Cerebellar cortex (tissue), 1 donor: ENCODE results near the gene NAV1.
"Not testable (repeated sequence)": the region's sequence is repeated elsewhere in the genome, so short reads cannot be mapped to it uniquely, and the experiment has no call there.

Source experiments
- DNase-seq: peaks from one replicate; pipeline ENCODE4 v3.0.0-alpha.2; 2015; ENCODE audit warnings: low spot score

Gene NAV1

DNA sequence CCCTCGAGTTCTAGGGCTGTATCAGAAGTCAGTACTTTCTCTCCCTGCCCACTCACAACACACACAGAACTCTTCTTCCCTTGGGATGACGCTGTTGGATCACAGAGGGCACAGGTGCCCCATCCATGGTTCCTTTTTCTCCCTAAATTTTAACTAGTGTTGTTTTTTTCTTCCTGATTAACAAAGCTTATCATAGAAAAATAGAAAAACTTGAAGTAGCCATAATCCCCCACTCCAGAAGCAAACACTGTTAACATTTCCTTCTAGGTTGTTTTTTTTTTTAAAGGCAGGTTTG lies 27.5 kb downstream of the NAV1 start:
- DNase-seq, result no peak

DNA sequence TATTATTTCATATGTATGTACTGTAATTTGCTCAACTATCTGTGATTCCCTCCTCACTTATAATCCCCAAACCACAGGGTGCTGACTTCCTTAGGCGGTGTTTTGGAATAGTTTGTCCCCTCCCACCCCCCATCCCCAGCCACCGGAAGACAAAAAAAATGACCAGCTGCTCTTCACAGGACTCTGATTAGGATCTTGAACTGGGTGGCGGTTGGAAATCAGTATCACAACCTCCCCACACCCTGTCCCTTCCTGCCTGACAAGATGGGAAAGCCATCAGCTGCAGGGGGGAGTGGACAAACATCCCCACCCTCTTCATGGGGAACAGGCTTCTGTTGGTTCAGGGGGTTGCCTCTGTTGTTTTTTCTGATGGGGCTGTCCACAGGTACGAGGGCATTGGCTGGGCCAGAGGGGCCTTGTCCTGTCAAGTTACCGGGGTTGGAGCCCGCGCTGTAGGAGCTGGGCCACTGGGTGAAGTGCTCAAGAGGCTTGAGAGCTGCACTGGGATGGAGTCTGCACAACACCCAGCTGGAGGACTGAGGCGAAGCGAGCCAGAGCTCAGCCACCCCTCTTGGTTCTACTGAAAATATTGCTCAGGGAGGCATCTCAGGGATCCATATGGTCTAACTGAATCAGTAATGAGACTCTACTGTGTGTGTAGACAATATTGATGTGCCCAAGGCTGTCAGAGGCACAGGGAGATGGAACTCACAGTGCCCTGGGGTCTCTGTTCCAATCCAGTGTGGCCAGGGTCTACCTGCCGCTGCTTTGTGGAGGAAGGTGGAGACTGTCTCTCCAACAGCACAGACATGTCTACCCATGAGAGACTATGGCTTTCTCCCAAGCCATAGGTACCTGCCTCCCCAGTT lies 28.2 kb downstream of the NAV1 start:
- no peak for DNase-seq

- no peak for DNase-seq
Measured at GRCh38 chr1:201568265-201568664, 29.3 kb downstream of the NAV1 start.

- no peak for DNase-seq
Measured at GRCh38 chr1:201568859-201569294, 29.9 kb downstream of the NAV1 start.

- DNase-seq, result no peak
Measured at GRCh38 chr1:201570181-201570885, 31.4 kb downstream of the NAV1 start.

DNA sequence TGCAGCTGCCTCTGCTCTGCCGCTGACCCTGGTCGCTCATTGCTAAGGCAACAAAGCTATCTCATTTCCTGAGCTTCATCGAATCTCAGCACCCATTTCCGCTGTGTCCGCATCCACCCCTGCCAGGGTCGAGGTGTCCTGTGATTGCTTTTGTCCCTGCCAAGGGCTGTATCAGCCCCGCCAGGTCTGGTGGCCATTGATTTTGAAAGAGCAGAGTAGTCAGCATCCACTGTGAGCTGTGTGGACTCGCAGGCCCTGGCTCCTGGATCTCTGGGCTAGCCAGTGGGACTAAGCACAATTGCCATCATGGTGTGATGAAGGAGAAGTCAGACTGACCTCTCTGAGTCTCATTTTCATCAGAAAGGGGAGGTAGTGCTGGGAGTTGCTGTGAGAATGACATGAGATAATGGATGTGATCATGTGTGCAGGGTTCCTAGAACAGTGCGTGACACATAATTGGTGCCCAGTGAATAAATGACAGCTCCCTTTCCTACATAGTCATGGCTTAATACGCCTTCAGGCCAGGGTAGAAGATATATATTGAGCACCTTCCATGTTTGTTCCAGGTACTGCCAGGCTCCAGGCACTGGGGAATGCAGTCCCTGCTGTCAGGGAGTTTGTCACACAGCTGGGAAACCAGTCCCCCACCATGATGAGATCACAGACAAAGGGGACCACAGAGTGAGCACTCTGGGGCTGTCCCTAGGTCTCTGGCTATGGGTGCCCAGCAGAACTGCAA lies 32.1 kb downstream of the NAV1 start:
- no peak for DNase-seq

DNA sequence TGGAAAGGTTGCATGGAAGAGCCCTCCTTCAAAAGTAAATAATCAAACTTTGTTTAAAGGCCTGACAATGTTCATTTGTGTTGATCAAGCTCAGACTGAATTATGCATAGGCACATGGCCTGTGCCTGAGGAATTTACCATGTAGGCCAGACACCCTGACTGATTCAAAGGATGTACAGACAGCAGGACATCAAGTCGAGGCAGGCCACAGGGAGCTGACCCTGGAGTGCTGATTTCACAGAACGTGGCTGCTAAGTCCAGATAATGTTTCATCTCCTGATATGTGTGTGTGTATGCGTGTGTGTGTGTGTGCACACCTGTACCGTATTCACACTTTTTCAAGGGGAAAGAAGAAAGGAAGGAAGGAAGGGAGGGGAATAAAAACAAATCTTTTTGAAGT lies 34.1 kb downstream of the NAV1 start:
- DNase-seq, result no peak

GRCh38 chr1:201573923-201574322 lies 35.0 kb downstream of the NAV1 start:
- no peak for DNase-seq

DNA sequence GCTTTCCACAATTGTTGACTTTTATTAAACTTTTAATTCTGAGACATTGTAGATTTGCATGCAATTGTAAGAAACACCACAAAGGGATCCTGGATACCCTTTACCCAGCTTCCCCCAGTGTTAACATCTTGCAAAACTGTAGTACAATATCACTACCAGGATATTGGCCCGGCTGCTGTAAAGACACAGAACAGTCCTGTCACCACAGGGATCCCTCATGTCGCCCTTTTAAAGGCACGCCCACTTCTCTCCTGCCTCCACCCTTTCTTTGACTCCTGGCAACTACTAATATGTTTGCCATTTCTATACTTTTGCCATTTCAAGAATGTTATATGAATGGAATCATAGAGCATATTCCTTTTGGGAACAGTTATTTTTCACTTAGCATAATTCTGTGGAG lies 37.0 kb downstream of the NAV1 start:
- DNase-seq, result no peak

DNA sequence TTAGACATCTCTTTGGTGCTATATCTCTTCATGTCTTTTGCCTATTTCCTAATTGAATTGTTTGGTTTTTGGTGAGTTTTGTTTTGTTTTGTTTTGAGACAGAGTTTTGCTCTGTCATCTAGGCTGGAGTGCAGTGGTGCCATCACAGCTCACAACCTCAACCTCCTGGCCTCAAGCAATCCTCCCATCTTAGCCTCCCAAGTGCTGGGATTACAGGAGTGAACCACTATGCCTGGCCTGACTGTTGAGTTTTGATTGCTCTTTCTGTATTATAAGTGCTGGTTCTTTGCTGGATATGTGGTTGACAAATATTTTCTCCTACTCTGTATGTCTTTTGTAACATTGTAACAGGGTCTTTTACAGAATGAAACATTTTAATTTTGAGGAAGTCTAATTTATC lies 38.0 kb downstream of the NAV1 start:
- DNase-seq, result no peak

GRCh38 chr1:201578008-201578888 lies 39.3 kb downstream of the NAV1 start:
- DNase-seq, result no peak

DNA sequence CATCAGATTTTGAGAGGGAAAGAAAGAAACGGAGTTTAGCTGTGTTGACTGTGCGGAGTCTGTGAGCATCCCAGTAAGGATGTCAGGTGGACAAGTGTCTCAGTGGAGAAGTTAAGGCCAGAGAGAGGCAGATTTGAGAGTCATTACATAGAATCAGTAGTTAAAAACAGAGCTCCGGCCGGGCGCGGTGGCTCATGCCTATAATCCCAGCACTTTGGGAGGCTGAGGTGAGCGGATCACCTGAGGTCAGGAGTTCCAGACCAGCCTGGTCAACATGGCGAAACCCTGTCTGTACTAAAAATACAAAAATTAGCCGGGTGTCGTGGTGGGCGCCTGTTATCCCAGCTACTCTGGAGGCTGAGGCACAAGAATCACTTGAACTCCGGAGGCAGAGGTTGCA lies 42.4 kb downstream of the NAV1 start:
- DNase-seq, result not testable (repeated sequence)

DNA sequence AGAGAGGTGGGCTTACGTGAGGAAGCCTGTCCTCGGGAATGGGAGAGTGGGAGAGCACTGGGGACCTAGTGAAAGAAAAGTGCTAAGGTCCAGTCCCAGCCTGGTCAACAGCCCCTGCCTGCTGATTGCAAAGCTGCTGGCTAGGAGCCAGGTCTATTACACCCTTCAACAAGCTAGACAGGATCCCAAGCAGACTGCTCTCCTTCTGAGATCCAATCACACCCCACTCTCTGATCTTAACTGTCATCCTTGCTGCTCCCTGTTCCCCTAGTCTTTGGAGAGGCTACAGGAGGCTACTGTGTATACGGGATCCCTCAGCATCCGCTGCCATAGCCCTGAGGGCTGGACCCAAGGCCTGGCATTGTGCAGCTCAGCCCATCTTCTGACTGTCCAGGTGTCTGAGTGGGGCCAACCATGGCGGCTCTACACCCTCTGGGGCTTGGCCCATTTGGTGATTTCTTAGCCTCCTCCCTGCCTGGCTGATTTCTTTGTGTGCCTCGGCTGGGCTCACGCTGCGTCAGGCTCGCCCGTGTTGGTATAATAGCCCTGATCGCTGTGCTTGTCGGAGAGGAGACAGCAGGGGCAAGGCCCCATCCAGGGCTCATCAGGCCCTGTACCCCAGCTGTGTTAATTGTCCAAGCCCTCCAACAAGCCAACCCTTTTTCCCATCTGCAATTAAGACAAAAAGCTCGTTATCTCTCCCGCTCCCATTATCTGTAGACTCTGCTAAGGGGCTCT lies 43.9 kb downstream of the NAV1 start:
- no peak for DNase-seq

- no peak for DNase-seq
Measured at GRCh38 chr1:201583663-201584062, 44.7 kb downstream of the NAV1 start.

- DNase-seq, result no peak
Measured at GRCh38 chr1:201584471-201585092, 45.7 kb downstream of the NAV1 start.

- DNase-seq, result no peak
Measured at GRCh38 chr1:201585093-201585483, 46.2 kb downstream of the NAV1 start.

DNA sequence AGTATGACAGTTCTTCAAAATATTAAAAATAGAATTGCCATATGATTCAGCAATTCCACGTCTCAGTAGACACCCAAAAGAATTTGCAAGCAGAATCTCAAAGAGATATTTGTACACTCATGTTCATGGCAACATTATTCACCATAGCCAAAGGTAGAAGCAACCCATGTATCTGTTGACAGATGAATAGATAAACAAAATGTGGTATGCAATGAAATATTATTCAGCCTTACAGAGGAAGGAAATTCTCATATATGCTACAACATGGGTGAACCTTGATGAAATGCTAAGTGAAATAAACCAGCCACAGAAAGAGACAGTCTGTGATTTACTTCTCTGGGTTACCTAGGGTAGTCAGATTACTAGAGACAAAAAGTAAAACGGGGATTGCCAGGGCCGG lies 47.0 kb downstream of the NAV1 start:
- no peak for DNase-seq

- DNase-seq, result no peak
Measured at GRCh38 chr1:201586806-201587205, 47.9 kb downstream of the NAV1 start.

DNA sequence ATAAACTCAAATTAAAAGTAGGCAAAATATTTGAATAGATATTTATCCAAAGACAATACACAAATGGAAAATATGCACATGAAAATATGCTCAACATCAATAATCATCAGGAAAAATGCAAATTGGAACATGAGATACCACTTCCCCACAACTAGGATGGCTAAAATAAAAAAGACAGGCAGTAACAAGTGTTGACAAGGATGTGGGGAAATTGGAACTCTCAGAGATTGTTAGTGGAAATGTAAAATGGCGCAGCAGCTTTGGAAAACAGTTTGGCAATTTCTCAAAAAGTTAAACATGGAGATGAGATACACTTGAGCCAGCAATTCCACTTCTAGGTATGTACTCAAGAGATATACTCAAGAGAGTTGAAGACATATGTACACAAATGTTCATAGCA lies 48.8 kb downstream of the NAV1 start:
- DNase-seq, result no peak
